MM.1S (cell line): ENCODE results near the gene PODNL1.

Source experiments
- DNase-seq: peaks from one replicate; pipeline ENCODE4 v3.0.0-alpha.2; 2015
- H2AFZ ChIP-seq: fragments of 300-600 bp; sonication (generic); 2 replicates; pipeline ENCODE4 v1.6.0; 2016; ENCODE audit warnings: antibody characterized with exemption, low read length
- H3F3A ChIP-seq: fragments of 300-600 bp; sonication (generic); 2 replicates; pipeline ENCODE4 v1.6.1; 2016; ENCODE audit warnings: mild to moderate bottlenecking, antibody characterized with exemption, low read length, moderate library complexity, mixed read lengths; ENCODE audit not compliant: insufficient read depth
- H3K27ac ChIP-seq: fragments of 300-600 bp; sonication (generic); 2 replicates; pipeline ENCODE4 v1.5.1; 2016; ENCODE audit warnings: mild to moderate bottlenecking, low read length
- H3K27me3 ChIP-seq: fragments of 300-600 bp; sonication (generic); replicated peaks from 2 replicates; pipeline ENCODE4 v1.6.0; 2016; ENCODE audit warnings: low read length; ENCODE audit not compliant: insufficient read depth
- H3K36me3 ChIP-seq: fragments of 300-600 bp; sonication (generic); replicated peaks from 2 replicates; pipeline ENCODE4 v1.6.1; 2016; ENCODE audit warnings: mild to moderate bottlenecking, low read length, mixed read lengths; ENCODE audit not compliant: insufficient read depth
- H3K4me1 ChIP-seq: fragments of 300-600 bp; sonication (generic); 2 replicates; pipeline ENCODE4 v1.6.1; 2016; ENCODE audit warnings: low read length, mixed read lengths
- H3K4me2 ChIP-seq: fragments of 300-600 bp; sonication (generic); 2 replicates; pipeline ENCODE4 v1.6.0; 2016; ENCODE audit warnings: low read depth, low read length
- H3K4me3 ChIP-seq: fragments of 300-600 bp; sonication (generic); 2 replicates; pipeline ENCODE4 v1.5.1; 2016; ENCODE audit warnings: low read length, mixed read lengths
- H3K79me2 ChIP-seq: fragments of 300-600 bp; sonication (generic); 2 replicates; pipeline ENCODE4 v1.6.1; 2016; ENCODE audit warnings: mixed run types, low read length, mixed read lengths
- H3K9ac ChIP-seq: fragments of 300-600 bp; sonication (generic); 2 replicates; pipeline ENCODE4 v1.6.1; 2016; ENCODE audit warnings: low read length, mixed read lengths
- H3K9me2 ChIP-seq: fragments of 300-600 bp; sonication (generic); replicated peaks from 2 replicates; pipeline ENCODE4 v1.6.1; 2016; ENCODE audit warnings: mild to moderate bottlenecking, low read length, mixed read lengths; ENCODE audit not compliant: insufficient read depth
- H3K9me3 ChIP-seq: fragments of 300-600 bp; sonication (generic); replicated peaks from 2 replicates; pipeline ENCODE4 v1.6.1; 2016; ENCODE audit warnings: mild to moderate bottlenecking, low read length, mixed read lengths; ENCODE audit not compliant: insufficient read depth
- H4K20me1 ChIP-seq: fragments of 300-600 bp; sonication (generic); 2 replicates; pipeline ENCODE4 v1.6.1; 2016; ENCODE audit warnings: mild to moderate bottlenecking, low read length, moderate library complexity, mixed read lengths; ENCODE audit not compliant: insufficient read depth
- CTCF ChIP-seq: fragments of 300-600 bp; sonication (generic); IDR thresholded peaks from 2 replicates; pipeline ENCODE4 v1.5.1; 2016; ENCODE audit warnings: antibody characterized with exemption, low read length, mixed read lengths
- EZH2 ChIP-seq: fragments of 300-600 bp; sonication (generic); optimal IDR thresholded peaks from 2 replicates; pipeline ENCODE3; 2017; ENCODE audit warnings: low read depth, mild to moderate bottlenecking, antibody characterized with exemption, low read length, mixed read lengths
- EZH2phosphoT487 ChIP-seq: fragments of 300-600 bp; sonication (generic); IDR thresholded peaks from 2 replicates; pipeline ENCODE4 v1.6.1; 2018; ENCODE audit warnings: antibody characterized with exemption, low read length

Gene PODNL1

DNA sequence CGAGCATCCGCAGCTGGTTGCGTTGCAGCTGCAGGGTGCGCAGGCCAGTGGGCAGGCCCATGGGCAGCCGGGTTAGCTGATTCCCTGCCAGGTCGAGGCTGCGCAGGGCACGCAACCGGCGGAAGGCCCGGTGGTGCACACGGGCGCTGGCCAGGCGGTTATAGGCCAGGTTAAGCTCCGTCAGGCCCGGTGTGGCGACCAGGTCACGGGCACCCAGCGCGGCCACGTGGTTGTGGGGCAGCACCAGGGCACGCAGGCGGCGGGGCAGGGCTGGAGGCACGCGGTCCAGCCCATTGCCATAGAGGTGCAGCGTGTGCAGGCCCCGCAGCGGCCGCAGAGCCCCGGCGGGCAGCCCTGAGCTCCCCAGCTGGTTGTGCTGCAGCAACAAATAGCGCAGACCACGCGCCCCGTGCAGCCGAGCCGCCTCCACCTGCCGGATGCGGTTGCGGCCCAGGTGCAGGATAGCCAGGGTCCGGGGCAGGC is 5.3 kb downstream of the PODNL1 start:
- DNase-seq, result no peak
- Histone ChIP-seq H3K4me1 (no peaks in the 10 kb centered on the region), H3K9me3 (no peaks in the 10 kb centered on the region), H3K79me2 (no peaks in the 10 kb centered on the region), H3K27me3 (peaks cover 19% of the 10 kb centered on the region), H3K9ac (no peak overlapping the region), H3K4me3 (no peak overlapping the region), H3K36me3 (no peaks in the 10 kb centered on the region), H4K20me1 (no peaks in the 10 kb centered on the region), H3F3A (no peaks in the 10 kb centered on the region), H3K27ac (no peak overlapping the region), H3K4me2 (no peak overlapping the region), H3K9me2 (no peaks in the 10 kb centered on the region), H2AFZ (no peak overlapping the region)
- TF ChIP-seq EZH2phosphoT487 (no peak), EZH2 (no peak), CTCF (no peak)

DNA sequence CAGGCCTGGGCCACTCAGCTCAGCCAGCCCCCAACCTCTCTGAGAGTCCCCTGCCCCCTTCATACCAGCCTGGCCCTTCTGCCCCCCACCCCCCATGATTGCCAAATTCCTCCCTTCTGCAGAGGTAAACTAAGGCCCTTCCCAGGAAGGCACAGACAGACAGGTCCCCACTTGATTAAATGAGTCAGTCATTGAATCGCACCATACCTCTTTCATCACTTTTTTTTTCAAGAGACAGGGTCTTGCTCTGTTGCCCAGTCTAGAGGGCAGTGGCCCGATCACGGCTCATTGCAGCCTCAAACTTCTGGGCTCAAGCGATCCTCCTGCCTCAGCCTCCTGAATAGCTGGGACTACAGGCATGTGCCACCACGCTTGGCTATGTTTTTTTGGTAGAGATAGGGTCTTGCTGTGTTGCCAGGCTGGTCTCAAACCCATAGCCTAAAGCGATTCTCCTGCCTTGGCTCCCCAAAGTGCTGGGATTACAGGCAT is 6.0 kb downstream of the PODNL1 start:
- H3K9me3 ChIP-seq, result no peaks in the 10 kb centered on the region
- H3K9me2 ChIP-seq, result no peaks in the 10 kb centered on the region
- no peak for DNase-seq
- peaks cover 12% of the 10 kb centered on the region for H3K27me3 ChIP-seq
- H3K79me2 ChIP-seq, result no peaks in the 10 kb centered on the region
- no peaks in the 10 kb centered on the region for H3K4me1 ChIP-seq
- no peak overlapping the region for H3K4me2 ChIP-seq
- no peak overlapping the region for H3K27ac ChIP-seq
- TF ChIP-seq EZH2phosphoT487 (no peak), EZH2 (no peak), CTCF (no peak)
- H3K9ac ChIP-seq, result no peak overlapping the region
- H4K20me1 ChIP-seq, result no peaks in the 10 kb centered on the region
- H3K4me3 ChIP-seq, result no peak overlapping the region
- no peaks in the 10 kb centered on the region for H3K36me3 ChIP-seq
- no peaks in the 10 kb centered on the region for H3F3A ChIP-seq
- H2AFZ ChIP-seq, result no peak overlapping the region

DNA sequence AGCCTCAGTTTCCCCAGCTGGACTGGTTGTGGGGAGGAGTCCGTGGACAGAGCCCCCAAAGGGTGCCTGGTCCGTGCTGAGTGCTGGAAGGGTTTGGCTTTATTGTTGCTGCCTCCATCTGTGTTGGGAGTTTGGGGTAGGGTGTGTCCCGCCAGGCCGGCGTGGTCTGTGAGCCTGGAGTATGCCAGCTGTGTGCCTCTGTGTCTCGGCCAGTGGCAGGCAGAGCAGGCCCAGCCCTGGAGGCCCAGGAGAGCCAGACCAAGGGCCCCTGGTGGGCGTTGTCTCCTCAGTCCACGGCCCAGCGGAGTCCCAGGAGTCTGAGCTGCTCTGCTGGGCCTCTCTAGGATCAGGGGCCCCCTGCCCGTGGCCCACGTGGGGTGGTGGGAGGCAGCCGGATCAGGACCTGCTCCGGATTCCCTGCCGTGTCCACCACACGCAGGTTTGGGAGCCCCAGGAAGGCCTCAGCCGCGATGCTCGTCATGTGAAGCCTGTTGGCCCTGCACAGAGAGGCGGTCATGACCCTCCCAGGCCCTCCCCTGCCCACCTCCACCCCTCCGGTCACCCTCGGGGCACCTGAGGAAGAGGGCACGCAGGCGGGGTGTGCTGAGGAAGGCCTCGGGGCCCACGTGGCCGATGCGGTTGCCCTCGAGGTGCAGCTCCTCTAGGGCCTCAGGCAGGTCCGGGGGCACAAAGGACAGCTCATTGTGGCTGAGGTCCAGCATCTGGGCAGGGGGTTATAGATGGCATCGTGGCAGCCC is 6.6 kb downstream of the PODNL1 start:
- TF ChIP-seq EZH2phosphoT487 (no peak), EZH2 (no peak), CTCF (no peak)
- H3K27me3 ChIP-seq, result peaks cover 10% of the 10 kb centered on the region
- H3K27ac ChIP-seq, result no peak overlapping the region
- no peak overlapping the region for H2AFZ ChIP-seq
- H4K20me1 ChIP-seq, result no peaks in the 10 kb centered on the region
- H3K79me2 ChIP-seq, result no peaks in the 10 kb centered on the region
- H3K4me1 ChIP-seq, result no peaks in the 10 kb centered on the region
- no peaks in the 10 kb centered on the region for H3K9me2 ChIP-seq
- no peaks in the 10 kb centered on the region for H3K9me3 ChIP-seq
- H3K36me3 ChIP-seq, result no peaks in the 10 kb centered on the region
- H3K4me2 ChIP-seq, result no peak overlapping the region
- H3F3A ChIP-seq, result no peaks in the 10 kb centered on the region
- no peak overlapping the region for H3K4me3 ChIP-seq
- DNase-seq, result no peak
- no peak overlapping the region for H3K9ac ChIP-seq
